NCI-H2227 treated with DMSO at 0.1 percent for 48 hours (cell line): ENCODE results near the gene PLA2G4E.

Source experiments
- DNase-seq: peaks from one replicate; lab custom pipeline; 2025; lab: John Stamatoyannopoulos, UW

The PLA2G4E gene

DNA sequence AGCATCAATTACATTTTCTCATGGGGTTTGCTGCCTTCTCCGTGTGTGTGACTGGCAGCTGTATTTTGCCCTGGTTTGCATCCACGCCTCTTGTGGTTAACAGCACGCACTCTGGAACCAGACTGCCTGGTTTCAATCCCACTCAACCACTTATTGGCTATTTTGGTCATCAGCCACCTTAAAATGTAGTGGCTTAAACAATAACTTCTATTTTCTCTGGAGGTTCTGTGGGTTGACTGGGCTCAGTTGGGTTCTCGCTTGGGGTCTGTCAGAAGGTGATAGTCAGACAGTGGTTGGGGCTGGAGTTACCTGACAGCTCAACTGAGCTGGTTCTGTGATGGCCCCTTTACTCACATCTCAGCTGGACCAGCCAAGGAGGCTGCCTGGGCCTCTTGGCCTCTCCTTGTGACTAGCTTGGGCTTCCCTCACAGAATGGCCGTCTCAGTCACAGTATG, 85.2 kb downstream of the PLA2G4E start:
- DNase-seq: no peak

DNA sequence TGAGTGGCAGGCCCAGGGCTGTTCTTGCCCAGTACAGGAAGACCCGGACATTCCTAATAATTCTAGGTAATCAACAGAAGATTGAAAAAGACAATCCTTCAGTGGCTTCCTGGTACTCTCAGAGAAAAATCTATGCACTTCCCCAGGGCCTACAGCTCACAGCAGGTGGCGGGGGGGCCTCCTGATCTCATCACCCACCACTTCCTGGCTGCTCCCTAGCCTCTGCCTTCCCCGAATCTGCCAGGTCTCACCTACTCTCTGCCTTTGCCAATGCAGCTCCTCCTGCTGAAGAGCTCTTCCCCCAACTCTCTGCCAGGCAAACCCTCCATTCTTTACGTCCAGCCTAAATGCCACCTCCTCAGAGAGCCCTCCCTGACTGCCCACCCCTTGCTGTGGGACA, 86.0 kb downstream of the PLA2G4E start:
- no peak for DNase-seq

- no peak for DNase-seq
Measured at GRCh38 chr15:41933771-41934170, 87.1 kb downstream of the PLA2G4E start.

- DNase-seq: no peak
Measured at GRCh38 chr15:41933326-41933725, 87.5 kb downstream of the PLA2G4E start.

DNA sequence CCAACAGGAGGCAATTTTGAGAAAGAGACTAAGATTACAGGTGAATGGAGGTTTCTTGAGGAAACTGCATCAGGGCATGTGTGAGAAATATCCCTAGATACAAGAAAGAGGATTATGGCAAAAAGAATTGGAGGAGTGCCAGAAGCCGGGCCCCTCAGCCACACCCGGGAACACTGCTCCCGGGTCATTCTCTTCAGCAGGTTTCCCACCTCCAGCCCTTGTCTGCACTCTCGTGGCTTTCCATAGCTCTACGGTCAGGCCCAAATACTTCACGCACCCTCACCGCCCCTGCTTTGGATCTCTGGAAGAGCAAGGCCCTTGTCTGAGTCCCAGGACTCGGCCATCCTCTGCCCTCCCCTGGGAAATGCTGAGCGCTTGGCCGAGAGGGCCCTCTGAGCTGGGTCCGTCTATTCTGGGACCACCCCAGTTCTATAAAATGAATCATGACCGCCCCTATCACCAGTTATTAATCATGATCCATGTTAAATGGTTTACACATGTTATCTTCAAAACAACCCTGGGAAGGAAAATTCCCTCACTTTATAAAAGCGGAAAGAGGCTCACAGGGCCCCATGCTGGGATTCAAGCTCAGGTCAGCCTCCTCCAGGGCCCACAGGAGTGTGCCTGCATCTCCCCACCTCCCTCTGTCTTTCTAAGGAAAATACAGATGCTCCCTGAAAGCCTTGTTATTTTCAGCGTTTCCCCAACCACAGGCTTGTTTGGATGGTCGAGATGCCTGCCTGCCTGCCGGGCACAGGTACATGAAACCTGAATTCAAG, 88.1 kb downstream of the PLA2G4E start:
- DNase-seq: no peak

DNA sequence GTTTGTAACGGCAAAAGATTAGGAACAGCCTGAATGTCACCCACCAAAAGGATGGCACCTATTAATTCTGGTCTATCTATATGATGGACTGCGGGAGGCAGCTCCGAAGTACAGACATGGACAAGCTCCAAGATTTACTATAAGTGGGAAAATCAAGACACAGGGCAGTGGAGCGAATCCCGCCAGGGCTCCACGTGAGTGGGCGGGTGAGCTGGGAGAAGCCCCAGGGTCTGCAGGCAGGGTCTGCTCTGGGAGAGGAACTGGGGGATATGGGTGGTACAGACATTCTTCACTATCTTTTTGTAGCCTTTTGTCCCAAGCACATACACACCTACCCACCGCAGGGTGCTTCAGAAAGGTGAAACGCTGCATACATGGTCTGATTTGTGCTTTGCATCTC, 88.7 kb downstream of the PLA2G4E start:
- no peak for DNase-seq
